Prostate gland (tissue), 2 donors: ENCODE results near the gene INSRR. TPM values are rescaled to one million over a fixed set of nuclear protein-coding genes. Genes with fewer than 3 reads are reported as not detected.

ENCODE experiments used
- DNase-seq: peaks from one replicate; pipeline ENCODE4 v3.0.0-alpha.2; 2019; ENCODE audit warnings: low spot score
- H3K27ac ChIP-seq, 2 donors: fragments of 200-600 bp; sonication (generic); 2 replicates each; pipeline ENCODE4 v1.5.1; 2017 to 2019
- H3K27me3 ChIP-seq: fragments of 200-600 bp; sonication (generic); replicated peaks from 2 replicates; pipeline ENCODE4 v1.5.1; 2019; ENCODE audit not compliant: insufficient read depth
- H3K36me3 ChIP-seq, 2 donors: fragments of 200-600 bp; sonication (generic); 1 replicate in 1 of 2; 2 replicates in 1 of 2; pipeline versions ENCODE4 v1.5.1 to v1.8.1; 2017 to 2019
- H3K4me1 ChIP-seq: fragments of 200-600 bp; sonication (generic); replicated peaks from 2 replicates; pipeline ENCODE4 v1.5.1; 2019
- H3K4me3 ChIP-seq, 2 donors: fragments of 200-600 bp; sonication (generic); 2 replicates each; pipeline ENCODE4 v1.5.1; 2017 to 2019
- H3K9me3 ChIP-seq: fragments of 200-600 bp; sonication (generic); 2 replicates; pipeline ENCODE4 v1.5.1; 2017
- POLR2A ChIP-seq: fragments of 450-650 bp; IDR thresholded peaks from one replicate; pipeline ENCODE4 v1.6.1; 2016; ENCODE audit warnings: antibody characterized with exemption, mild to moderate bottlenecking
- POLR2AphosphoS5 ChIP-seq: sonication (generic); formaldehyde crosslinking; IDR thresholded peaks from one replicate; pipeline ENCODE4 v1.6.1; 2017; ENCODE audit warnings: antibody characterized with exemption
- WGBS: methylation state at CpG from one replicate; pipeline ENCODE4 v1.1.5; 2018; 5-methylcytosine and 5-hydroxymethylcytosine counted together
- intact Hi-C: fragments of 100-400 bp; cut with DNase I; formaldehyde crosslinking; loops from one replicate; pipeline ENCODE4 v1.14.2; 2022
- total RNA-seq, 2 donors: library from RNA; depleted of rRNA; stranded (reverse); fragments of >200 nt; gene quantifications; one replicate each; pipeline ENCODE4 v1.1.0, GENCODE V29; 2016
- TF ChIP-seq, protein P1 (sequence below), 4 experiments: fragments of 200-600 bp in 2 of 4; fragments of 450-650 bp in 2 of 4; sonication (generic) in 2 of 4; IDR thresholded peaks; 1 replicate in 3 of 4; 2 replicates in 1 of 4; pipeline ENCODE4 v1.5.1; 2016 to 2019; ENCODE audit warnings: antibody characterized with exemption in 4 of 4, mild to moderate bottlenecking in 2 of 4, moderate library complexity in 2 of 4

Gene INSRR
- total RNA-seq, 2 donors from 2014 or later, result 0.18 to 3.0 TPM

- Histone ChIP-seq H3K4me1 (peaks cover 5% of the 10 kb centered on the region), H3K9me3 (no peaks in the 10 kb centered on the region), H3K27ac (peak within 1 kb of the TSS; percentile 57 to 61), H3K36me3 (no peaks in the 10 kb centered on the region), H3K27me3 (no peaks in the 10 kb centered on the region), H3K4me3 (peak within 1 kb of the TSS in 1 of 2 donors; percentile 5)
- TF ChIP-seq POLR2AphosphoS5, result no peak
- no peak for TF ChIP-seq POLR2A
- TF ChIP-seq, protein P1, sequence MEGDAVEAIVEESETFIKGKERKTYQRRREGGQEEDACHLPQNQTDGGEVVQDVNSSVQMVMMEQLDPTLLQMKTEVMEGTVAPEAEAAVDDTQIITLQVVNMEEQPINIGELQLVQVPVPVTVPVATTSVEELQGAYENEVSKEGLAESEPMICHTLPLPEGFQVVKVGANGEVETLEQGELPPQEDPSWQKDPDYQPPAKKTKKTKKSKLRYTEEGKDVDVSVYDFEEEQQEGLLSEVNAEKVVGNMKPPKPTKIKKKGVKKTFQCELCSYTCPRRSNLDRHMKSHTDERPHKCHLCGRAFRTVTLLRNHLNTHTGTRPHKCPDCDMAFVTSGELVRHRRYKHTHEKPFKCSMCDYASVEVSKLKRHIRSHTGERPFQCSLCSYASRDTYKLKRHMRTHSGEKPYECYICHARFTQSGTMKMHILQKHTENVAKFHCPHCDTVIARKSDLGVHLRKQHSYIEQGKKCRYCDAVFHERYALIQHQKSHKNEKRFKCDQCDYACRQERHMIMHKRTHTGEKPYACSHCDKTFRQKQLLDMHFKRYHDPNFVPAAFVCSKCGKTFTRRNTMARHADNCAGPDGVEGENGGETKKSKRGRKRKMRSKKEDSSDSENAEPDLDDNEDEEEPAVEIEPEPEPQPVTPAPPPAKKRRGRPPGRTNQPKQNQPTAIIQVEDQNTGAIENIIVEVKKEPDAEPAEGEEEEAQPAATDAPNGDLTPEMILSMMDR (IDR thresholded peaks at IDR 0.05), result no peak
- intact Hi-C loops, result no loop called here
- 52% methylated on average over 10 of the region's 10 CpGs for WGBS
- no peak for DNase-seq
Measured at GRCh38 chr1:156816561-156817328, 42.2 kb downstream of the INSRR start, which contains the start of gene SH2D2A. SH2D2A (minus strand) TSS chr1:156816848; CDS start chr1:156816708, 140 bp downstream.

DNA sequence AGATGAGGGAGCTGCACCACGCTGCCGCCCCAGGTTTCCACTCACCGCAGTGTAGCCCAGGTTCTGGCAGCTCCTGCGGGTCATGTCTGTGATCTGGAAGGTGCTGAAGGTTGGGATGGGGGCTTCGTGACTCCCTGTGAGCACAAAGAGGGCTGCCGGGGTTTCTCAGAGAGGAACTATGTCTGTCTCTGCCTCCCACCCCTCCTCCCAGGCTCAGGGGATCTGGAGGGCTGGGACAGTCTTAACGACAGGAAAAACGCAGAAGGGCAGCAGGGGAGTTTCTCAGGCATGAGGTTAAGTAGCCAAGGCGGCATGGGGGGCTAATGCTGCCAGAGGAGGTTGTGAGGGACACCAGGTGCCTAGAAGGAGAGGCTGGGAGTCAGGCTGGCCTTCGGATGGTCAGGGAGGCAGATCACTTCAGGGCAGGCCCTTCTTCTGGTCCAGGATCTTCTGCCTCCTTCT lies 42.9 kb downstream of the INSRR start:
- no peaks in the 10 kb centered on the region for H3K27me3 ChIP-seq
- no peaks in the 10 kb centered on the region for H3K36me3 ChIP-seq
- peaks cover 5% of the 10 kb centered on the region for H3K4me1 ChIP-seq
- DNase-seq, result no peak
- 73% methylated on average over 10 of the region's 10 CpGs for WGBS
- peak overlapping the region; percentile 57 to 61 for H3K27ac ChIP-seq
- peak overlapping the region in 1 of 2 donors; percentile 5 for H3K4me3 ChIP-seq
- TF ChIP-seq, protein P1 (IDR thresholded peaks at IDR 0.05), result no peak
- TF ChIP-seq POLR2AphosphoS5, result no peak
- no peak for TF ChIP-seq POLR2A
- no peaks in the 10 kb centered on the region for H3K9me3 ChIP-seq
- intact Hi-C loops, result no loop called here

DNA sequence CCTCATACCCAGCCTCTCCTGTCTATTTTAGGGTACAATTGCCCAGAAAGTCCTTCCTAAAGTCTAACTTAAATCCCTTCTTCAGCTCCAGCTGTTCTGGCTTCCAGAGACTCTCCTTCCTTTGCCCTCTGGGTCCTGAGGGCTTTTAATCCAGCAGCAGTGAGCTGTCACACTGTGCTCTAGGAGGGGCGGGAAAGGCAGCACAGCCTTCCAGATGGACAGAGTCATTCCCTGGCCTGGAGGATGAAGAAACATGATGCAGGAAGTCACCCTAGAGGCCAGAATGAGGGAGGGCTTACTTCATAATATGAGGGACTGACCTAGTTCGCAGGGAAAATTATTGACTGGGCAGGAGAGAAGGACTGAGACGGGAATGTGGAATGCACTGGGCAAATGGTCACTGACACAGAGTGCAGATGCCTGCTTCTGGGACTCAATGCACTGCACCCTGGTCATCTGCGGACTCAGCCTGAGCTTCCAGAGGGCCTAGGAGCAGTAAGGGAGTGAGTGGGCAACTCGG lies 43.5 kb downstream of the INSRR start:
- no peak for DNase-seq
- Histone ChIP-seq H3K27me3 (no peaks in the 10 kb centered on the region), H3K9me3 (no peaks in the 10 kb centered on the region), H3K4me3 (peak overlapping the region in 1 of 2 donors; percentile 5), H3K4me1 (peaks cover 5% of the 10 kb centered on the region), H3K36me3 (no peaks in the 10 kb centered on the region), H3K27ac (peak overlapping the region; percentile 22 to 57)
- 70% methylated on average over 5 of the region's 5 CpGs for WGBS
- TF ChIP-seq POLR2AphosphoS5, result peak; percentile 12
- TF ChIP-seq, protein P1 (IDR thresholded peaks at IDR 0.05), result no peak
- TF ChIP-seq POLR2A, result no peak
- intact Hi-C loops, result no loop called here

- Histone ChIP-seq H3K9me3 (no peaks in the 10 kb centered on the region), H3K27me3 (no peaks in the 10 kb centered on the region), H3K36me3 (no peaks in the 10 kb centered on the region), H3K4me1 (peaks cover 5% of the 10 kb centered on the region), H3K4me3 (no peak overlapping the region), H3K27ac (peak overlapping the region; percentile 8 to 22)
- intact Hi-C loops, result no loop called here
- DNase-seq, result no peak
- 84% methylated on average over 7 of the region's 7 CpGs for WGBS
- TF ChIP-seq POLR2A (no peak), POLR2AphosphoS5 (no peak)
- TF ChIP-seq, protein P1 (IDR thresholded peaks at IDR 0.05), result no peak
Measured at GRCh38 chr1:156814571-156815260, 44.2 kb downstream of the INSRR start.
